Medulla oblongata (tissue), 1 donor: ENCODE data around the gene ASXL1.
A peak's percentile ranks its signal among the peaks of the same experiment; 100 is the strongest.
"Not testable (repeated sequence)": the region's sequence is repeated elsewhere in the genome, so short reads cannot be mapped to it uniquely, and the experiment has no call there.

ENCODE experiments used
- DNase-seq: peaks from one replicate; pipeline ENCODE4 v3.0.0-alpha.2; 2015; ENCODE audit errors: extremely low spot score

ASXL1 gene

DNA sequence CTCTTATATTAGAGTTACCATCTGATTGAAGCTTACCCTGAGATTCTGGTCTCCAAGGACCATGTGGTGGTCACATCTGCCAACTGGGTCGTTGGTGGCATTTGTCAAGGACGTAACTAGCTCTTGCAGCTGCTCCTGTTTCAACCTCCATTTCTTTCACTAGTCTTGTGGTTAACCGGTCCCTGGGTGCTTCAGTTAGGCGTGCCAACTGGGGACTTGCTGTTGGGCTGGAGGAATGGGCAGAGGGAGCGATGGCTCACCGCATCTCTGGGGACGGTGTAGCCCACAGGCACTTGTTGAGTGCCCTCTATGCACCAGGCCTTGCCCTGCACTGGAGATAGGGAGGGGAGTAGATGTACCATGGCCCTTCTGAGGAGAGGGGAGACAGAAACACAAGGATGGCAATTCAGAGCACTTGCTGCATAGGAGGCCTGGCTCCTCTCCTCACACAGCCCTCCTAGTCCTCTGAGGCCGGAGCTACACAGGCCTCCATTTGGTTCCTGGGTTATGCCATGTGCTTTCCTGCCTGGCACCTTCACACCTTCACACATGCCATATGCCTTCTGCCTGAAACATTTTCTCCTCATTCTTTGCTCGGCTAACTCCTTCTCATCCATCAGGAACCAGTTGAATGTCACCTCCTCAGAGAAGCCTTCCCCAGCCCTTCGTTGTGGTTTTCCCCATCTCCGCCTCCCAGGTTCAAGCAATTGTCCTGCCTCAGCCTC is 20.0 kb upstream of the ASXL1 start:
- DNase-seq = no peak

DNA sequence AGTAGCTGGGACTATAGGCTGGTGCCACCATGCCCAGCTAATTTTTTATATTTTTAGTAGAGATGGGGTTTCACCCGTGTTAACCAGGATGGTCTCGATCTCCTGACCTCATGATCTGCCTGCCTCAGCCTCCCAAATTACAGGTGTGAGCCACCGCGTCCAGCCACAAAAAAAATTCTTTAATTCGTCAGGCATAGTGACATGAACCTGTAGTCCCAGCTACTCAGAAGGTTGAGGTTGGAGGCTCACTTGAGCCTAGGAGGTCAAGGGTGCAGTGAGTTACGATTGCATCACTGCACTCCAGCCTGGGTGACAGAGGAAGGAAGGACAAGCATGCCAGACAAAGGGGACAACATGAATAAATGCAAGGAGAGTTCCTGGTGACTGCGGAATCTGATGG is 19.5 kb upstream of the ASXL1 start:
- DNase-seq = no peak

DNA sequence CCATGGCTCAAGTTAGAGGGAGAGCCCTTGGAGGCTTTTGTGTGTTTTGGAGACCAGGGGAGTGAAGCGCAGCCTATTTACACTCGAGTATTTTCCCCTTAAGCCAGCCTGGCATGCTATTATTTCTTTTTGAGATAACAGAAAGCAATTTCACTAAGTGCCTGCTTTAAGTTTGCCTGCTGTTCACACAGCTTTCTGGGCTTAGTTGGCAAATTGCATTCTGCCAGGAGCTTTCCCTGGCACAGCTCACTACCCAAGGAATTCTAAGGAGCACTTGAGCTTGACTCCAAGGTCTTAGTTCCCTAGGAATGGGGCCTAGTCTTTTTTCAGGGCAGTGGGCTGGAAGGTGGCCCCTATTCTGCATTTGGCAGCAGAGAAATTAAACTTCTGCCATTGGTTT is 19.0 kb upstream of the ASXL1 start:
- DNase-seq = no peak

DNA sequence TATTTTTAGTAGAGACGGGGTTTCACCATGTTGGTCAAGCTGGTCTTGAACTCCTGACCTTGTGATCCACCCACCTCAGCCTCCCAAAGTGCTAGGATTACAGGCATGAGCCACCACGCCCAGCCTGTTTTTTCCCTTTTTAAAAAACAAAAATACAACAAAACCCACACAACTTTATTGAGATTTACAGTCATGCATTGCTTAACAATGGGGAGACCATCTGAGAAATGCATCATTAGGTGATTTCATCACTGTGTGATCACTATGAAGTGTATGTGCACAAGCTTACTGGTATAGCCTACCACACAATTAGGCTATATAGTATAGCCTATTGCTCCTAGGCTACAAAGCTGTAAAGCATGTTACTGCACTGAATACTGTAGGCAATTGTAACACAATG is 17.1 kb upstream of the ASXL1 start:
- not testable (repeated sequence) for DNase-seq

DNA sequence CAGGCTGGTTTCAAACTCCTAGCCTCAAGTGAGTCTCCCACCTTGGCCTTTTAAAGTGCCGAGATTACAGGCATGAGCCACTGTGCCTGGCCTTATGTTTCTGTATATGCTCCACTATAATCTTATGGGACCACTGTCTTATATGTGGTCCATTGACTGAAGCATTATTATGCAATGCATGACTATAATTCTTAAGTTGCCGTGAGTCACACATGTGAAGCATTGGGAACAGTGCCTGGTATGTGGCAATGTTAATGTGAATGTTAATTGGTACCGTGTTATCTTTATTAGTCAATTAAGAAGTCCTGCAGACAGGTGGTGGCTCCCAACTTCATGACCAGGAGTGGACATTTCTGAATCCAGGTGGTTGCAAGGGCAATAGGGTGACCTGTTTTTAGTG is 14.7 kb upstream of the ASXL1 start:
- no peak for DNase-seq

DNA sequence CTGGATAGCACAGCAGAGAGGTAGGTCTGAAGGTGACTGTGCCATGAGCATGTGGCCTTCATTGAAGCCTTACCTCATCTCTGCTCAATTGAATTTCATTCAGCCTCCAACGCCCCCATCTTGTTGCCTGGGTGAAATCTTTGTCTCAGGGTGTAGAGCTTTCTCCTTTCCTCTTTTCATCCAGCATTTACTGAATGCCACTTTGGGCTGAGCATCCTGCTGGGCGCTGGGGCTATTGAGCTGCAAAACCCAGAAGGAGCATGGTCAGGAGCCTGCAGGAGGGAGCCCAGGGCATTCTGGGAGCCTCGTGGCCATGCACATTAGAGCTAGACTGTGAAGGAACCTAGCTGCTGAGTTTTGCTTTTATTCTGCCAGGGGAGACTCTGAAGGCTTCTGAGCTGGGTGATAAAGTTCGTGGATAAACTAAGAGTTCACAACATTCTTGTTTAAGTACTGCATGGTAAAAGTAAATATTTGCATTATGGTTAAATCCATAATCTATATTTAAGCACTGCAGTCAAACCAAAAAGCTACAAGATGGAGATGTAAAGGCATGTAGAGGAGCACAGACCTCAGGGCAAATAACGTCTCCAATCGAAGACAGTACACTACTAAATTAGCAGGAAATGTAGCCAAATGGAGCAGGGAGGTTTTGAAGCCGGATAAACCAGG is 13.2 kb upstream of the ASXL1 start:
- no peak for DNase-seq

DNA sequence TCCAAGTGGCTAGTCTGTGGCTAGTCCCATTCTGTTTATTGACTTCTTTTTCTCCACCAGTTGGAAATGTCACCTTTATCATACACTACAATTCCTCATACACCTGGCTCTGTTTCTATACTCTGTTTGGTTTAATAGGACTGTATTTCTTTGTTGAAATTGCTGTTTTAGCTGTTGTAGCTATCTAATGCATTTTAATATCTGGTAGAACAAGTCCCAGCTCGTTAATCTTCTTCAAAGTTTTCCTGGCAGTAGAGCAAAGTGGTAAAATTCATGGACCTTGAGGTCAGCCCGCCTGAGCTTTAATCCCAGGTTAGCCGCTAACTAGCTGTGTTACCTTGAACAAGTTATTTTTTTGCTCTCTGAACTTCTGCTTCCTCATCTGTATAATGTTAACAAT is 9.9 kb upstream of the ASXL1 start:
- no peak for DNase-seq

DNA sequence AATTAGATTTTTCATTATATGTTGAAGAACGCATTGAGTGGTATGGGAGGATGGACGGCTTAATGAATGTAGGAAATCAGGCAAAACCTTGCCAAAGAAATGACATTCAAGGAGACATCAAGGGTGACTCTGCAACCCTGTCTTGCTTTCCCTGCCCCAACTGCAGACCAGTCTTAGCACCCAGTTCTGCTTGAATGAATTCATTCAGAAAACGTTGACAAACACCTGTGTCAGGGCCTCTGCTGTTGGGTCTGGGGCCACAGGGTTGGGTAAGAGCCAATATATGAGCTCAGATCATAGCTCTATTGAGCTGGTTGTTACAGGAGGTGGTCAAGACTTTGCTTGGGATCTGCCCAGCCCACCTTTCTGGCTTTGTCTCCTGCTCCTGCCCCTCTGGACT is 7.7 kb upstream of the ASXL1 start:
- no peak for DNase-seq

DNA sequence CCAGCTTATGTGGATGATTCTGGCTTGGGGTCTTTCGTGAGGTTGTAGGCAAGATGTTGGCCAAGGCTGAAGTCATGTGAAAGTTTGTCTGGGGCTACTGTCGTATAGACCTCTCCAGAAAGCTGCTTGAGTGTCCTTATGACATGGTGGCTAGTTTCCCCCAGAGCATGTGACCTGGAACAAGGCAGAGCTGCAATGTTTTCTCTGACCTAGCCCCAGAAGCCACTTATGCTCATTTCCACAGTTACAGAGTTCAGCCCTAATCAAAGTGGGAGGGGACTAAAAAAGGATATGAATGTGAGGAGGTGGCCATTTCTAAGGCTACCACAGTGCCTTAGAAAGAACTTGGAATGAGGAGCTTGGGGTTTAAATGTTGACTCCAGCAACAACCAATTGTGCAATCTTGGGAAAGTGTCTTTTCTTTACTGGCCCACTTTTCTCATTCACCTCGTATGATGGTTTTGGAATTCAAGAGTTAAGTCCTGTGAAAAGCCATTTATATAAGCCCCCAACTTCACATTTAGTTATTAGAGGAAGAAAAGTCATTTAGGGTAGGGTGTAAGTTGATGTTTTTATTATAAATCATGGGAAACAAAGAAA is 5.9 kb upstream of the ASXL1 start:
- DNase-seq = no peak

DNA sequence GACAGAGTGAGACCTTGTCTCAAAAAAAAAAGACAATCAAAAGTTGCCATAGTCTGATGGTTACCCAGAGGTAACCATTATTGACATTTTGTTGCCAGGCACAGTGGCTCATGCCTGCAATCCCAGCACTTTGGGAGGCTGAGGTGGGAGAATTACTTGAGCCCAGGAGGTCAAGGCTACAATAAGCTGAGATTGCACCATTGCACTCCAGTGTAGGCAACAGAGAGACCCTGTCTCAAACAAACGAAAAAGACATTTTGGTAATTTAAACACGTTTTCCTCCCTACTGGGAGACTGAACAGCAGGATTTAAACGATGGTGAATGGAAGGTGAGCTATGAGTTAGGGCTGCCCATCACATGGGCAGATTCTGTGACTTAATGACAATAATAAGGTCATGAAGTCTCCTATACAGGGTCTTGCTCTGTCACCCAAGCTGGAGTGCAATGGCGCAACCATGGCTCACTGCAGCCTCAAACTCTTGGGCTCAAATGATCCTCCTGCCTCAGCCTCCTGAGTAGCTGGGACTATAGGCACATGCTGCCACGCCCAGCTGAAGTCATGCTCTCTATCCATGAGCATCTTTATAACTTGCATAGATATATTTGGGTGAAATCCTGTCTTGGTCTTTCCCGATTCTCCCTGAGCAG is 4.2 kb upstream of the ASXL1 start:
- DNase-seq = no peak

DNA sequence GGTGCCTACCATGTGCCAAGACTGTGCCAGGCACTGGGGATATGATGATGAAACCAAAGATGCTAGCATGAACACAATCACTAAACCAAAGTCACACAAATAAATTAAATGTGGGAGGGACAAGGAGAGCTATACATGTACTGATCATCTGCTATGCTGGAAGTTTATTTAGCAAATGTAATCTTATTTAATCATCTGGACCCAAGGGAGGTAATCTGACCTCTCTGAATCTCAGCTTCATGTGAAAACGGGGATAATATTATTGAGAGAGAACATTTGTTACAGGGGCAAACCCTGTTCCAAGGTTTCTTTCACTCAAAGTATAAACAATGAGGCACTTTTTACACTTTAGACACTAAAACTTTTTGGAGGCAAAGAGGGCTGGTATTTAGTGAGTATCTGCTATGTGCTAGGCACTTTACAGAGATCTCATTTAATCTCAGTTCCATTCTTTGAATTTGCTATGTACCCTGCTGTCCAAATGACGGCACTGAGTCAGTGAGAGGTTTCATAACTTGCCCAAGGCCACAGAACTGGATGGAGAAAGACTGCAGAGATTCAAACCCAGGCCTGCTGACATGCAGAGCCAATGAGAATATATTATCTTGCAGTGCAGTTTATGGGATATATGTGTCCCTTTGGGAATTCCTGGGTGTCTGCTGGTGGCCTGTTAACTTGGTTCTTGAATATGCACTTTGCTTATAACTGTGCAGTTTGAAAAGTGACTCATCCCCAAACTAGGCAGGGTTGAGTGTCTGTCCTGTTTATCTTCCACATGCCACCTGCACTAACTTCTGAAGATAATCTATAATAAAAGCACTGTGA is 3.3 kb upstream of the ASXL1 start:
- no peak for DNase-seq

DNA sequence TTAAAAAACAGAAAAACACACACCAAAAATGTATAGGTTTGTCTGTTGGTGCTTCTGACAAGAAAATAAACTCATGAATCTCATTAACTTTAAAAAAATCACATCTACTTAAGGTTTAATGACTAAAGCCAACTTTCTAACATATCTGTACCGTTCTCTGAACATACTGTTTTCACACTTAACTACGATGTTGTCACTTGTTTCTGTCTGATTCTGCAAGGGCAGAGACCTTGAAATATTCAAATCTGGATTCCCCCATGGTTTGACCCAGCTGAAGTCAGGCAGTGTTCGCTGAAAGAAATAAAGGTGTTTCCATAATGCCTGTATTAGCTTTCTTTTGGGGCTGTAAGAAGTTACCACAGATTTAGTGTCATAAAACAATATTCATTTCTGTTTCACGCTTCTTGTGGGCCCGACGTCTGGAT is 2.7 kb upstream of the ASXL1 start:
- DNase-seq = no peak

DNA sequence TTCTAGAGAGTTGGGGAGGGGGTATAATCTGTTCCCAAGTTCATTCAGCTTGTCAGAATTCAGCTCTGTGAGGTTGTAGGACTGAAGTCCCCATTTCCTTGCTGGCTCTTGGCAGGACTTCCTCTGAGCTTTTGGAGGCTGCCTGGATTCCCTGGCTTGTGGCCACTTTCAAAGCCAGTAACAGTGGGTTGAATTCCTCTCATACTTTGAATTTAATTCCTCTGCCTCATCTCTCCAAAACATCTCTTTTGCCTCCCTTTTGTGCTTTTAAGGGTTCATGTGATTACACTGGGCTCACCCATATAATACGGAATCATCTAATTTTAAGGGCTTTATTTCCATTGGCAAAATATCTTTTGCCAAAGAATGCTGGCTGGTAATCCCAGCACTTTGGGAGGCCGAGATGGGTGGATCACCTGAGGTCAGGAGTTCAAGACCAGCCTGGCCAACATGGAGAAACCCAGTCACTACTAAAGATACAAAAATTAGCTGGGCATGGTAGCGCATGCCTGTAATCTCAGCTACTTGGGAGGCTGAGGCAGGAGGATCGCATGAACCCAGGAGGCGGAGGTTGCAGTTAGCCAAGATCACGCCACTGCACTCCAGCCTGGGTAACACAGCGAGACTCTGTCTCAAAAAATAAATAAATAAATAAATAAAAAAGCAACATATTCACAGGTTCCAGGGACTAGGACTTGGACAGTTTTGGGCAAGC is 2.1 kb upstream of the ASXL1 start:
- DNase-seq = not testable (repeated sequence)

DNA sequence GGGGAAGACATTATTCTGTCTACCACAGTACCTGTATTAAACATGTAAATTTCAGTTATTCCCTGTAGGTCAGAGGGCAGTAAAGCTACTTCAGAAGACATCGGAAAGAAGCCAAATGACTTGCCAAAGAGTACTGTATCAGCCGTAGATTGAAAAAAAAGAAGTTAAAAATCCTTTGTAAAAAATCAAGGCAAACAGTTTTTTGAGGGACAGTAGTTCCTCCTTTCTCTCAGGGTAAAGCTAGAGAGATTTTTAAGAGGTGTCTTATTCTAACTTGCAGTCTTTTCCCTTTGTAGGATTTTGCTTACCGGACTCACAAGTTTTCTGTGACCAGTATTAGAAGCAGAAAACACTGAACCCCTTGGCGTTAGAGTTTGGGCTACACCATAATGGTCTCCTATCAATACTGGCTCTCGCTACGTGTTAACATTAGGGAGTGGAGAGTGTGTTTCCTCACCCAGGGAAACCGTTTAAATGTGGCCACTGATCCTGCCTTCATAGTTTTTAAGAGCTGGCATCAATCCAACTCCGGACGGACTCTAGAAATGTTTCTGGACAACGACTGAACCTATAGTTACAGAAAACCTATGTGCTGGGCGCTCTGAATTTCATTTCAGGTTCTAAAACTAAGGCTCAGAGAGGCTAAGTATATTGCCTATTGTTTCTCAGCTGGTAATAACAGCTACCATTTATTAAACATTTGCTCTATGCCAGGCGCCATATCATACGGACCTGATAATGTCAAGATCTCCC is 1.3 kb upstream of the ASXL1 start:
- DNase-seq = peak; percentile 38

DNA sequence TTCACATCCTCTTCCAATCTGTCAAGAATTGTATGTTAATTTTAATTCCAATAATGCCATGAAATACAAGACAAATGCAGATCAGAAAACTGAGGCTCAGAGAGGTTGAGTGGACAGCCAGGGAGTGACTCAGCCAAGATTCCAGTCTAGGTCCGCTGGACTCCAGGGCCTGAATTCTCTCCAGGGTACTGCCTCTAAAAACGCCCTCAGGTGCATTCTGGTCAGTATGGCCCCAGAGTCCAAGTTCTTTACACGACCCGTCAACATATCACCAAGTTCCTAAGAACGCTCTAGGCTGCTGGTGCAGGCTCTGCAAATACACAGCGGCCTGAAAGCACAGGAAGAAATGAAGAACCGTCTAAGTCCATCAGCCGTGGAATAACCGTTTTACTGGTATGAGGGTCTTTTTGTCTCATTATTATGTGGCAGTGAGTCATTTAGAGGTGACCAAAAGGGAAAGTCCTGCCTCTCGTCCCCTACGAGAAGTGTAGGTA is 709 bp upstream of the ASXL1 start:
- DNase-seq = no peak

DNA sequence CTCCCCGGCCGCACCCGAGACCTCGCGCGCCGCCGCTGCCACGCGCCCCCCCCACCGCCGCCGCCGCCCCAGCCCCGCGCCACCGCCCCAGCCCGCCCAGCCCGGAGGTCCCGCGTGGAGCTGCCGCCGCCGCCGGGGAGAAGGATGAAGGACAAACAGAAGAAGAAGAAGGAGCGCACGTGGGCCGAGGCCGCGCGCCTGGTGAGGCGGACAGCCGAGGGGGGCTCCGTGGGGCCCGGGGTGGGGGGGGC is 426 bp downstream of the ASXL1 start:
- no peak for DNase-seq

DNA sequence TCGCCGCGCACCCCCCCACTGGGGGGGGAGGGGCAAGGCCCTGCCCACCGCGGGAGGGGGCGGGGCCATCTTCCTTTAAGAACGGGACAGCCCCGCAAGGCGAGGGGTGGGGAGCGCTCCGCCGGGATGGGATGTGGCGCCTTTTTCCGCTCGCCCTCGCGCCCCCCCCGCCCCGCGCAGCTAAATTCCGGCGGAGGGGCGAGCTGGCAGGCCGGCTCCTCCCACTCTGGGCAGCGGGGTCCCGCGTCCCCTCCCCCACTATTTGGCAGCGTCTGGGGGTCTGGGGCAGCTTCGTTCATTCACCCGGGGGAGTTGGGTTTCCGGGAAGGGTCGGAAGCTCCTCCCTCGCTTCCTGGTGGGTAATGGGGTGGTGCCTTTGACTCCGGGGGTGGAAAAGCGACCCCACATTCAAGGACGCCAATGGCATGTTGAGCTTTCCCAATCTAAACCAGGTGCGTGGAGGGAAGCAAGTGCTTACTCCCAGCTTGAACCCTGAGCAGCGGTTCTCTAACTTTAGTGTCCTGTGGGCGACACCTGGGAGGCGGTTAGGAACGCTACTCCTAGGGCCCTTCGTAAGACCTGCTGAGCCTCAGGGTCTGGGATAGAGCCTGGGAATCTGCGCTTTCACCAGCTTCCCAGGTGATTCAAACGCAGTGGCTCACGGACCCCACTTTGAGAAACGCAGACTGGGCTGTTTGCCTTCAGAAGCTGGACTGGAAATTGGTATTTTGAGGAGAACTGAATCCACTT is 927 bp downstream of the ASXL1 start:
- DNase-seq = peak; percentile 71

DNA sequence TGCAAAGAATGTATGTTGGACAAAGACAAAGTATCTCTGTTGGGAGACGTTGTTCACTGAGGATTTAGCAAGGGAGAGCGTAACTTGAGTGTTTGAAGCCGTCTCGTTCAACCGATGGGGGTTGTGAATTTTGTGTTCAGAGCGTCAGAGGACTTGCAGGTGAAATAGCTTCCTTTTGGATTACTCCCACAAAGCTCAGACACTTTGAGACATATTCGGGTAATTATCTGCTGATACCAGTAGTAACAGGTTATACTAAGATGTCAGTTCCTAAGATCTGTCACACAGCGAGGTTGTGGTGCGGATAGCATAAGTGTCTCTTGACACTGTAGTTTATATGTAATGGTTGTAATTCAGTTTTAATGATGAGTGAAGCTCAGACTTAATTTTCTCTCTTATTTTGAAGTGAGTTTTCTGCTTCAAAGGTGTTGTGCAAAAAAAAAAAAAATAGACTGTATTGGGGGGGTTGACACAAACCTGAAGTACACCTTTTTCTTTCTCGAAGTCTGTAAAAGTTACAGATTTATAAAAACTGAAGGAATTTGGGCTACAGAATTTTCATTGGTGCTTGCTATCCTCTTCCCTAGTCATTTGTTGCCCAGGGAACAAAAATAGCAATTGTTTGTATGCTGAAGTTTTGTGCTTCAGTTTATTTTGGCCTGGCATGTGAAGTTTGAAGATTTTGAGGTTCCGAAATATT is 1.7 kb downstream of the ASXL1 start:
- peak; percentile 53 for DNase-seq

DNA sequence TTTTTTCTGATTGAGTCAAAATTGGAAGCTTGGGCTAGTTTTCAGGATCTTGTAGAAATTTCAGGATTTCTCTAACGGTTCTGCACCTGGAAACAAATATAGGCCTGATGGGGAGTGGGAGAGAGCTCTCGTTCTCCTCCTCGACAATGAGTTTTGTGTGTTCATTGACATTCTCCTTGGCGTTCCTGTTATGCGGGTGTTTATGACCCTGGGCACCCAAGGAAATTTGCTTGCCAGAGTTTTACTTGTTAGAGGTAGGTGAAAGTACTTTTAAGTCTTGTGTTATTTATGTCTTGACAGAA is 2.2 kb downstream of the ASXL1 start:
- no peak for DNase-seq
